KG1 (cell line): ENCODE measurements around the gene PLCH2.

Experiments used
- DNase-seq: peaks from one replicate; lab custom pipeline; 2025; lab: John Stamatoyannopoulos, UW

PLCH2 gene

DNA sequence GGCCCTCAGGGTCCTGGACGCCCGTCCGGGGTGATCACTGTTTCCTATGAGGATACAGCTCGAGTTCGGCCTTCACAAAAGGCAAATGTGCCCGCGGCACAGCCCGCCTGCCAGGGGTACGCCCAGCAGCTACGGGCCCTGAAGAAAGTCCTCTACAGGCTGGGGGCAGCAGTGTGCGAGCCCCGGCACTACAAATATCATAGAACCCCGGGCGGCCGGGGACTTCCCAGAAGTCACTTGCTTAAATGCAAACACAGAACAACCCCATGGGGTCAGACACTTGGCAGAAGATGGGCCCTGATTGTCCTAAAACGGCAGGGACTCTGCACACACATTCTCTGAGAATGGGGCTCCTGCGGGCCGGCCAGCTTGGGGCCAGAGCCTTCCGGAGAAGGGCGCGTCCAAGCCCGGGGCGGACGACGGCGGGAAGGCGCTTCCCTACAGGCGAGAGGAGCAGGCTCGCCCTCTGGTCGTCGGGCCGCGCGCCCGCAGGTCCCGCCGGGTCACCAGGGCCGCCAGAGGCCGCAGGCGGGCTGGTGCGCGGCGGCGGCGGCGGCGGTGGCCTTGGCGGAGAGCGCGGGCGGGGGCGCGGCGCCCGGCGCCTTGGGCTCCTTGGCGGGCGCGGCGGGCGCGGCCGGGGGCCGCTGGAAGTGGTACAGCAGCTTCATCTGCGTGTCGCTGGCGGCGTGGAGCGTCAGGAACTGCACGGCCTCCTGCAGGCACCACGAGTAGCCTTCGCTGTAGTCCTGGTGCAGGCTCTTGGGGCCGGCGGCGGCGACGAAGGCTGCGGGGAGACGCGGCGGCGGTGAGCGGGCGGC lies 53.1 kb downstream of the PLCH2 start:
- DNase-seq, result no peak

GRCh38 chr1:2529784-2530512 lies 53.9 kb downstream of the PLCH2 start, which contains the start of gene HES5:
Gene HES5, minus strand, starts transcription at chr1:2530263. Its CDS starts 99 bp downstream, at chr1:2530164.
- no peak for DNase-seq

- no peak for DNase-seq
Observed at GRCh38 chr1:2530513-2531361, 54.6 kb downstream of the PLCH2 start.

DNA sequence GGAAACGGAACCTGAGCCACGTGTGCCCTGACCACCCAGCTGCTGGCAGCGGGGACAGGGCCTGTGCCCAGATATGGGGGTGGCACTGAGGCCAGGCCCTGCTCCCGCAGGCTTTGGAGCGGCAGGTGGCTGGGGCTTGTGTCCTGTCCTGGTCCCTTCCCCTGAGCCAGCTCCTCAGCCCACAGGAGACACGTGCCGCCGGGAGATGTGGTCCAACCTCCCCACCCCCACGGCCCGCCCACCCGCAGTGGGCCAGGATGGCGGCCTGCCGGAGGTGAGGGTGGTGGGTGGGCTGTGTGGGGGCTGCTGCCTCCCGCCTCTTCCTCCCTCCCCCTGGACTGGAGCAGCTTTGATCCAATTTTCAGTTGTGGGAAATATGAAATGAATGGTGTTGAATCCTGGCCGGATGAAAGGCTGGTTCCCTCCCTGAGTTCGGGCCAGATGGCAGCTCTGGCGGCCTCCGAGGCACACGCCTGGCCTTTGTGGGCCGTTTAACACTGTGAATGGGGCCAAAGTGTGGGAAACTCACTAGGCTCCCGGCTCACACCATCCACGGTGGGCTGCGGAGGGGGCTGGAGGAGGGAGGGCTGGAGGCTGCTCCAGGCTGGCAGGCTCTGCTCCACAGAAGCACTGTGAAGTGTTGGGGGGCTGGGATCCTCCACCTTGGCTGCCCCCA lies 56.5 kb downstream of the PLCH2 start:
- no peak for DNase-seq

GRCh38 chr1:2533365-2533764 lies 57.3 kb downstream of the PLCH2 start:
- DNase-seq, result no peak

- no peak for DNase-seq
Observed at GRCh38 chr1:2534315-2534686, 58.2 kb downstream of the PLCH2 start.

DNA sequence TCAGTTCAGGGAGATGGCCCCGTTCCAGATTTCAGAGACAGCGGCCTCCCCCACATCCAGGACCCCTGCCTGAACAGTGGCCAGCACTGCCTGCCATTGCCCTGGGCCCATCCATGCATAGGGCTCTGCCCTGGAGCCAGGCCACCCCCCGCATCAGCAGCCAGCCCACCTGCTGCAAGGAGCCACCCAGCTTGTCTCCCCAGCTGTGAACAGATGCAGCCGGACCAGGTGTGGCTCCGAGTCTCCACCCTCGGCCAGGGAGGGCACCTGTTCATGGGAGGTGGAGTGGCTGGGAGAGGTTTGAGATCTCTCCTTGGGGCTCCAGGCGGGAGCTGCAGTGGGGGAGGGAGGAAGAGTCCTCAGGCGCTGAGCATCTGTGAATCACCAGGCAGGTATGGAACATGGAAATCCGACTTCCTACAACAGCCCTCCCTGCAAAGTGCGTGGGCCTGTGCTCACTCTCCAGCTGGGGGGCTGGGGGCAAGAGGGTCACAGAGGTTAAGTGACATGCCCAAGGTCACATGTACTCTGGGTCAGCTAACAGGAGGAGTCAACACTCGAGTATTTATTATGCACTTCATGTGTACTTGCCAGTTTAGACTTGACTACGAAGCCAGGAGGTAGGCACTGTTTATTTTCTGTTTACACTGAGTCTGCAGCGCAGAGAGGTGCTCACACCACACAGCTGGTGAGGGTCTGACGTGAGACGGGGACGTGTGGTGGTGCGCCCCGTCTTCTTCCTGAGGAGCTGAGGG lies 58.8 kb downstream of the PLCH2 start:
- no peak for DNase-seq

GRCh38 chr1:2535455-2535854 lies 59.4 kb downstream of the PLCH2 start:
- no peak for DNase-seq

- DNase-seq, result no peak
Observed at GRCh38 chr1:2535981-2536380, 59.9 kb downstream of the PLCH2 start.

- DNase-seq, result no peak
Observed at GRCh38 chr1:2537784-2538115, 61.7 kb downstream of the PLCH2 start.

GRCh38 chr1:2538376-2538775 lies 62.3 kb downstream of the PLCH2 start:
- DNase-seq, result no peak

- DNase-seq, result no peak
Observed at GRCh38 chr1:2538872-2539271, 62.8 kb downstream of the PLCH2 start.

- peak; percentile 6 for DNase-seq
Observed at GRCh38 chr1:2539312-2539907, 63.3 kb downstream of the PLCH2 start.

DNA sequence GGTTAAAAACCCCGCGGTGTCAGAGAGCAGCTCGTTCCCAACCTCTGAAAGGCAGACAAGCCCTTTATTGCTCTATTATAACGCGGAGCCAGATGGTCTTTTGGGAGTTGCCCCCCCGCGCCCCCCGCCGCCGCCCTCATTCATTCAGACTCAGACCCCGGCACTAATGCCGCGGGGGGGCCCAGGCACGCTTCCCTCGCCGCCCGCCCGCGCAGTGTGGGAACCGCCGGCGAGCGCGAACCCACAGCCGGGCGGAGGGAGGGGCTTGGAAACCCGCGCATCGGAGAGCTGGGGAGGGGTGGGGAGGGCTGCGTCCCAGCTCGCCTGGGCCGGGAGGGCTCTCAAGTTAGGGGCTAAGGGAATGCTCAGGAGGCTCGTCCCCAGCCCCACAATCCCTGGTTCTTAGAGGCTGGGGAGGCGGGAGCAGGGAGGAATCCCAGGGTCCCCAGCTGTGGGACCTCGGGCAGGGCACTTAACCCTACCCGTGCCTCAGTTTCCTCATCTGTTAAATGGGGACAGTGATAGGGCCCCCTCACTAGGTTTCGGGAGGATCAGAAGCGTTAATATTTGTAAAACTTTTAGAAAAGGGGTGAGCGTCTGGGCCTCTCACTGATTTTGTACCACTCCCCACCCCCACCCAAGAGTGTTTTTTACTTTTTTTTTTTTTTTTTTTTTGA lies 64.9 kb downstream of the PLCH2 start:
- DNase-seq, result no peak

GRCh38 chr1:2541619-2542245 lies 65.6 kb downstream of the PLCH2 start:
- DNase-seq, result no peak

- DNase-seq, result no peak
Observed at GRCh38 chr1:2542246-2542915, 66.3 kb downstream of the PLCH2 start.

- no peak for DNase-seq
Observed at GRCh38 chr1:2543543-2544092, 67.5 kb downstream of the PLCH2 start.

- DNase-seq, result no peak
Observed at GRCh38 chr1:2544093-2544874, 68.2 kb downstream of the PLCH2 start.
